Stomach (tissue), 4 donors: ENCODE measurements around the gene OPHN1.

Experiments used
- EP300 ChIP-seq: sonication (generic); formaldehyde crosslinking; IDR thresholded peaks from one replicate; pipeline ENCODE4 v1.6.1; 2017; ENCODE audit warnings: antibody characterized with exemption
- POLR2A ChIP-seq, 4 donors: fragments of 450-650 bp; IDR thresholded peaks; one replicate each; pipeline ENCODE4 v1.6.1; 2016; ENCODE audit warnings: antibody characterized with exemption in 4 of 4, control low read depth in 2 of 4, mild to moderate bottlenecking in 1 of 4, moderate library complexity in 1 of 4
- POLR2AphosphoS5 ChIP-seq, 3 donors: sonication (generic); formaldehyde crosslinking; IDR thresholded peaks; one replicate each; pipeline ENCODE4 v1.6.1; 2016; ENCODE audit warnings: antibody characterized with exemption in 3 of 3
- TF ChIP-seq, protein P1 (sequence below), 7 experiments: fragments of 450-650 bp in 4 of 7; fragments of 200-600 bp in 3 of 7; sonication (generic) in 3 of 7; IDR thresholded peaks; one replicate each; pipeline ENCODE4 v1.5.1; 2016 to 2019; ENCODE audit warnings: antibody characterized with exemption in 7 of 7, control low read depth in 2 of 7, mild to moderate bottlenecking in 1 of 7

- no peak for TF ChIP-seq POLR2A (IDR thresholded peaks at IDR 0.05)
- TF ChIP-seq, protein P1, sequence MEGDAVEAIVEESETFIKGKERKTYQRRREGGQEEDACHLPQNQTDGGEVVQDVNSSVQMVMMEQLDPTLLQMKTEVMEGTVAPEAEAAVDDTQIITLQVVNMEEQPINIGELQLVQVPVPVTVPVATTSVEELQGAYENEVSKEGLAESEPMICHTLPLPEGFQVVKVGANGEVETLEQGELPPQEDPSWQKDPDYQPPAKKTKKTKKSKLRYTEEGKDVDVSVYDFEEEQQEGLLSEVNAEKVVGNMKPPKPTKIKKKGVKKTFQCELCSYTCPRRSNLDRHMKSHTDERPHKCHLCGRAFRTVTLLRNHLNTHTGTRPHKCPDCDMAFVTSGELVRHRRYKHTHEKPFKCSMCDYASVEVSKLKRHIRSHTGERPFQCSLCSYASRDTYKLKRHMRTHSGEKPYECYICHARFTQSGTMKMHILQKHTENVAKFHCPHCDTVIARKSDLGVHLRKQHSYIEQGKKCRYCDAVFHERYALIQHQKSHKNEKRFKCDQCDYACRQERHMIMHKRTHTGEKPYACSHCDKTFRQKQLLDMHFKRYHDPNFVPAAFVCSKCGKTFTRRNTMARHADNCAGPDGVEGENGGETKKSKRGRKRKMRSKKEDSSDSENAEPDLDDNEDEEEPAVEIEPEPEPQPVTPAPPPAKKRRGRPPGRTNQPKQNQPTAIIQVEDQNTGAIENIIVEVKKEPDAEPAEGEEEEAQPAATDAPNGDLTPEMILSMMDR (IDR thresholded peaks at IDR 0.05): no peak
- TF ChIP-seq EP300: no peak
- TF ChIP-seq POLR2AphosphoS5 (IDR thresholded peaks at IDR 0.05): no peak
These were observed 300.1 kb downstream of the OPHN1 start for GRCh38 chrX:68133181-68133580.
